ENCODE results near the gene TRAF1. TPM values are rescaled to one million over a fixed set of nuclear protein-coding genes. Genes with fewer than 3 reads are reported as not detected.

TRAF1 gene
- total RNA-seq, 1 experiment from 2014 or later: 1.7 TPM

DNA sequence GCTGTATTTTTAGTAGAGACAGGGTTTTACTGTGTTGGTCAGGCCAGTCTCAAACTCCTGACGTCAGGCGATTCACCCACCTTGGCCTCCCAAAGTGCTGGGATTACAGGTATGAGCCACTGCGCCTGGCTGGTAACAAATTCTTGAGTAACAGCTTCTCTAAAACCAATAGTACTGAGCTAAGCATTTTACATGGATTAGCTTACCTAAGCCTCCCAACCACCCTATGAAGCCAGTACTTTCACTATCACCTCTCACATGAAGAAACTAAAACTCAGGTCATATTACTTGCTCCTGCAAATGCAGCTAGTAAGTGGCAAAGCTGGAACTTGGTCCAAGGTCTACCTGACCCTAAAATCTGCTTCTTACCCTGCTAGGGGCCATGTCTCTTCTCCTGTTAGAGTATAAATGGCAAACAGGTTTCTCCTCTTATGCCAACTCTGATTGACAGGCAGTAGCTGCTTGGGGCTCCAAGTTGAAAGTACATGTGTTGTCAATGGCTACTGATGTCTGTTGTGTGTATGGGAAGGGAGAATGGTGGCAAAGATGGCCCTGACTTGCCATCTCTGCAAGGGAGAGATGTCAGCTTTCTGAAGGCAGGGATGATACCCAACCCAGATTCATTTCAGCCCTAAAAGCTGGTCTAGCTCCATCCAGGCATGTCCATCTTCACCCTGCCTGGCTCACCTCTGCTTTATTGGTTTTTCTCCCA, 53.6 kb downstream of the TRAF1 start:
- ChIA-PET POLR2A (interaction anchor here (0.8 to 1.1 kb wide), 2 partner anchors 29 to 59 kb away, joined by 3 read pairs; no protein-coding TSS in a partner anchor), CTCF (interaction anchor here (0.9 kb wide), 1 partner anchor 69 kb away, joined by 3 read pairs; no protein-coding TSS in a partner anchor), RAD21 (ENCODE audit: low non-redundant PET in 1 of 2, low total read pairs in 2 of 2, uncharacterized antibody in 2 of 2, unreplicated experiment in 2 of 2) (no interaction called here)
- Histone ChIP-seq H3K9me3 (ENCODE audit: control insufficient read depth in 1 of 2, insufficient read depth in 1 of 2, low read depth in 1 of 2, low read length in 2 of 2) (no peaks in the 10 kb centered on the region), H3K4me1 (ENCODE audit: control insufficient read depth in 1 of 2, insufficient read depth in 2 of 2, low read length in 2 of 2) (peaks cover 45 to 63% of the 10 kb centered on the region in 2 experiments), H3K4me3 (replicated peaks in 1 of 2; ENCODE audit: low read depth in 1 of 2, low read length in 2 of 2) (no peak overlapping the region), H3K27ac (ENCODE audit: low read depth, low read length) (peak overlapping the region; percentile 89), H3K4me2 (ENCODE audit: low read length) (peak overlapping the region; percentile 97), H3K79me2 (ENCODE audit: insufficient read depth, low read length) (peaks cover 19% of the 10 kb centered on the region), H4K20me1 (ENCODE audit: insufficient read depth) (no peaks in the 10 kb centered on the region), H3K9ac (ENCODE audit: low read length) (peak overlapping the region; percentile 26), H2AFZ (ENCODE audit: low read depth, low read length, poor library complexity, severe bottlenecking) (no peak overlapping the region), H3K36me3 (ENCODE audit: control insufficient read depth in 1 of 2, insufficient read depth in 2 of 2, low read length in 2 of 2) (peaks cover 0 to 19% of the 10 kb centered on the region in 2 experiments; a peak in 1 of 4 replicates), H3K27me3 (ENCODE audit: insufficient read depth, low read length) (no peaks in the 10 kb centered on the region), H3K9me2 (ENCODE audit: insufficient read depth) (no peaks in the 10 kb centered on the region)
- no TSS peak for BruUV-seq (replicated peaks)
- ATAC-seq: no peak
- TF ChIP-seq ELF1 (IDR thresholded peaks at IDR 0.05; ENCODE audit: borderline replicate concordance, low read depth) (no peak), YY1 (IDR thresholded peaks at IDR 0.05; ENCODE audit: extremely low read depth, insufficient replicate concordance, low read depth, low read length) (no peak), SIN3A (IDR thresholded peaks at IDR 0.05; ENCODE audit: low read depth) (no peak), SP1 (IDR thresholded peaks at IDR 0.05; ENCODE audit: low read depth) (no peak), CEBPB (IDR thresholded peaks at IDR 0.05; ENCODE audit: low read depth) (no peak), FOSL1 (IDR thresholded peaks at IDR 0.05; ENCODE audit: low read depth) (no peak), ZFX (IDR thresholded peaks at IDR 0.05) (no peak), POLR2A (IDR thresholded peaks at IDR 0.05; ENCODE audit: borderline replicate concordance, extremely low read depth, insufficient read depth, insufficient read length) (no peak), RAD21 (IDR thresholded peaks at IDR 0.05; ENCODE audit: low read depth) (no peak), SRF (IDR thresholded peaks at IDR 0.05; ENCODE audit: low read depth) (no peak), EZH2phosphoT487 (IDR thresholded peaks at IDR 0.05; ENCODE audit: borderline replicate concordance) (no peak), JUND (IDR thresholded peaks at IDR 0.05) (no peak), ZNF274 (IDR thresholded peaks at IDR 0.05; ENCODE audit: low read depth, low read length) (no peak)
- TF ChIP-seq, protein P1, sequence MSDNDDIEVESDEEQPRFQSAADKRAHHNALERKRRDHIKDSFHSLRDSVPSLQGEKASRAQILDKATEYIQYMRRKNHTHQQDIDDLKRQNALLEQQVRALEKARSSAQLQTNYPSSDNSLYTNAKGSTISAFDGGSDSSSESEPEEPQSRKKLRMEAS (IDR thresholded peaks at IDR 0.05): no peak
- TF ChIP-seq, protein P2, sequence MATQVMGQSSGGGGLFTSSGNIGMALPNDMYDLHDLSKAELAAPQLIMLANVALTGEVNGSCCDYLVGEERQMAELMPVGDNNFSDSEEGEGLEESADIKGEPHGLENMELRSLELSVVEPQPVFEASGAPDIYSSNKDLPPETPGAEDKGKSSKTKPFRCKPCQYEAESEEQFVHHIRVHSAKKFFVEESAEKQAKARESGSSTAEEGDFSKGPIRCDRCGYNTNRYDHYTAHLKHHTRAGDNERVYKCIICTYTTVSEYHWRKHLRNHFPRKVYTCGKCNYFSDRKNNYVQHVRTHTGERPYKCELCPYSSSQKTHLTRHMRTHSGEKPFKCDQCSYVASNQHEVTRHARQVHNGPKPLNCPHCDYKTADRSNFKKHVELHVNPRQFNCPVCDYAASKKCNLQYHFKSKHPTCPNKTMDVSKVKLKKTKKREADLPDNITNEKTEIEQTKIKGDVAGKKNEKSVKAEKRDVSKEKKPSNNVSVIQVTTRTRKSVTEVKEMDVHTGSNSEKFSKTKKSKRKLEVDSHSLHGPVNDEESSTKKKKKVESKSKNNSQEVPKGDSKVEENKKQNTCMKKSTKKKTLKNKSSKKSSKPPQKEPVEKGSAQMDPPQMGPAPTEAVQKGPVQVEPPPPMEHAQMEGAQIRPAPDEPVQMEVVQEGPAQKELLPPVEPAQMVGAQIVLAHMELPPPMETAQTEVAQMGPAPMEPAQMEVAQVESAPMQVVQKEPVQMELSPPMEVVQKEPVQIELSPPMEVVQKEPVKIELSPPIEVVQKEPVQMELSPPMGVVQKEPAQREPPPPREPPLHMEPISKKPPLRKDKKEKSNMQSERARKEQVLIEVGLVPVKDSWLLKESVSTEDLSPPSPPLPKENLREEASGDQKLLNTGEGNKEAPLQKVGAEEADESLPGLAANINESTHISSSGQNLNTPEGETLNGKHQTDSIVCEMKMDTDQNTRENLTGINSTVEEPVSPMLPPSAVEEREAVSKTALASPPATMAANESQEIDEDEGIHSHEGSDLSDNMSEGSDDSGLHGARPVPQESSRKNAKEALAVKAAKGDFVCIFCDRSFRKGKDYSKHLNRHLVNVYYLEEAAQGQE (IDR thresholded peaks at IDR 0.05; ENCODE audit: low read depth): no peak
- TF ChIP-seq, protein P3, sequence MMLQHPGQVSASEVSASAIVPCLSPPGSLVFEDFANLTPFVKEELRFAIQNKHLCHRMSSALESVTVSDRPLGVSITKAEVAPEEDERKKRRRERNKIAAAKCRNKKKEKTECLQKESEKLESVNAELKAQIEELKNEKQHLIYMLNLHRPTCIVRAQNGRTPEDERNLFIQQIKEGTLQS (IDR thresholded peaks at IDR 0.05): no peak
- TF ChIP-seq, protein P4, sequence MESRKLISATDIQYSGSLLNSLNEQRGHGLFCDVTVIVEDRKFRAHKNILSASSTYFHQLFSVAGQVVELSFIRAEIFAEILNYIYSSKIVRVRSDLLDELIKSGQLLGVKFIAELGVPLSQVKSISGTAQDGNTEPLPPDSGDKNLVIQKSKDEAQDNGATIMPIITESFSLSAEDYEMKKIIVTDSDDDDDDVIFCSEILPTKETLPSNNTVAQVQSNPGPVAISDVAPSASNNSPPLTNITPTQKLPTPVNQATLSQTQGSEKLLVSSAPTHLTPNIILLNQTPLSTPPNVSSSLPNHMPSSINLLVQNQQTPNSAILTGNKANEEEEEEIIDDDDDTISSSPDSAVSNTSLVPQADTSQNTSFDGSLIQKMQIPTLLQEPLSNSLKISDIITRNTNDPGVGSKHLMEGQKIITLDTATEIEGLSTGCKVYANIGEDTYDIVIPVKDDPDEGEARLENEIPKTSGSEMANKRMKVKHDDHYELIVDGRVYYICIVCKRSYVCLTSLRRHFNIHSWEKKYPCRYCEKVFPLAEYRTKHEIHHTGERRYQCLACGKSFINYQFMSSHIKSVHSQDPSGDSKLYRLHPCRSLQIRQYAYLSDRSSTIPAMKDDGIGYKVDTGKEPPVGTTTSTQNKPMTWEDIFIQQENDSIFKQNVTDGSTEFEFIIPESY (IDR thresholded peaks at IDR 0.05; ENCODE audit: extremely low read depth, insufficient replicate concordance, low read length): no peak
- TF ChIP-seq, protein P5, sequence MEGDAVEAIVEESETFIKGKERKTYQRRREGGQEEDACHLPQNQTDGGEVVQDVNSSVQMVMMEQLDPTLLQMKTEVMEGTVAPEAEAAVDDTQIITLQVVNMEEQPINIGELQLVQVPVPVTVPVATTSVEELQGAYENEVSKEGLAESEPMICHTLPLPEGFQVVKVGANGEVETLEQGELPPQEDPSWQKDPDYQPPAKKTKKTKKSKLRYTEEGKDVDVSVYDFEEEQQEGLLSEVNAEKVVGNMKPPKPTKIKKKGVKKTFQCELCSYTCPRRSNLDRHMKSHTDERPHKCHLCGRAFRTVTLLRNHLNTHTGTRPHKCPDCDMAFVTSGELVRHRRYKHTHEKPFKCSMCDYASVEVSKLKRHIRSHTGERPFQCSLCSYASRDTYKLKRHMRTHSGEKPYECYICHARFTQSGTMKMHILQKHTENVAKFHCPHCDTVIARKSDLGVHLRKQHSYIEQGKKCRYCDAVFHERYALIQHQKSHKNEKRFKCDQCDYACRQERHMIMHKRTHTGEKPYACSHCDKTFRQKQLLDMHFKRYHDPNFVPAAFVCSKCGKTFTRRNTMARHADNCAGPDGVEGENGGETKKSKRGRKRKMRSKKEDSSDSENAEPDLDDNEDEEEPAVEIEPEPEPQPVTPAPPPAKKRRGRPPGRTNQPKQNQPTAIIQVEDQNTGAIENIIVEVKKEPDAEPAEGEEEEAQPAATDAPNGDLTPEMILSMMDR (IDR thresholded peaks at IDR 0.05 in 2 of 3, conservative IDR thresholded peaks at IDR 0.05 in 1 of 3; ENCODE audit: borderline replicate concordance in 1 of 3, insufficient read depth in 1 of 3, low read depth in 2 of 3, low read length in 2 of 3): no peak
- intact Hi-C loops (cut with micrococcal nuclease): no loop called here
- no peak for DNase-seq (ENCODE audit: low read depth, low spot score)
